ENCODE data around the gene EDEM3. TPM values are rescaled to one million over a fixed set of nuclear protein-coding genes. Genes with fewer than 3 reads are reported as not detected.

Gene EDEM3
- polyA plus RNA-seq, 1 donor (not counting 4 experiments of a cell fraction or from before 2014, with no cell fraction given): 23.6 TPM

GRCh38 chr1:184775885-184776284 lies 21.2 kb upstream of the EDEM3 start:
- no peak for DNase-seq (ENCODE audit: low read depth, low spot score)
- no peak for FAIRE-seq
- no peak overlapping the region for H3K27ac ChIP-seq (ENCODE audit: control insufficient read depth, insufficient read depth, low read length)
- H3K9me3 ChIP-seq (ENCODE audit: control insufficient read depth, low read depth, low read length): no peaks in the 10 kb centered on the region
- H3K4me2 ChIP-seq (ENCODE audit: control insufficient read depth, extremely low read depth, insufficient read depth, low read depth, low read length): no peak overlapping the region
- no peaks in the 10 kb centered on the region for H3K27me3 ChIP-seq (ENCODE audit: control insufficient read depth, extremely low read depth, insufficient read depth, low read length)
- H4K20me1 ChIP-seq (ENCODE audit: control insufficient read depth, extremely low read depth, insufficient read depth, low read length): no peaks in the 10 kb centered on the region
- H3K36me3 ChIP-seq (ENCODE audit: control insufficient read depth in 2 of 2, extremely low read depth in 1 of 2, insufficient read depth in 2 of 2, low read length in 2 of 2): no peaks in the 10 kb centered on the region
- dilution Hi-C loops (cut with MboI; ENCODE audit: extremely low pct_ligation_motif_present, low sequenced_read_pairs): no loop called here
- no peak for TF ChIP-seq CTCF (optimal IDR thresholded peaks at IDR 0.05 in 1 of 3, IDR thresholded peaks at IDR 0.05 in 1 of 3, conservative IDR thresholded peaks at IDR 0.05 in 1 of 3; ENCODE audit: extremely low read depth in 1 of 3, insufficient read depth in 2 of 3, low read length in 3 of 3)
- TF ChIP-seq EZH2 (IDR thresholded peaks at IDR 0.05; ENCODE audit: low read length): no peak
- no peaks in the 10 kb centered on the region for H3K9me1 ChIP-seq (ENCODE audit: control insufficient read depth, extremely low read depth, insufficient read depth, low read length)
- no peak overlapping the region for H2AFZ ChIP-seq (ENCODE audit: control insufficient read depth, low read length)
- H3K79me2 ChIP-seq (ENCODE audit: control insufficient read depth, insufficient read depth, low read length): no peaks in the 10 kb centered on the region
- H3K4me1 ChIP-seq (ENCODE audit: control insufficient read depth, extremely low read depth, insufficient read depth, low read length): no peaks in the 10 kb centered on the region
- no peak overlapping the region for H3K4me3 ChIP-seq (ENCODE audit: control insufficient read depth in 2 of 3, extremely low read depth in 1 of 3, insufficient read depth in 2 of 3, low read depth in 1 of 3, low read length in 3 of 3)
- no peak overlapping the region for H3K9ac ChIP-seq (ENCODE audit: control insufficient read depth, extremely low read depth, insufficient read depth, low read length)

GRCh38 chr1:184775329-184775728 lies 20.7 kb upstream of the EDEM3 start:
- dilution Hi-C loops (cut with MboI; ENCODE audit: extremely low pct_ligation_motif_present, low sequenced_read_pairs): no loop called here
- H3K27ac ChIP-seq (ENCODE audit: control insufficient read depth, insufficient read depth, low read length): no peak overlapping the region
- no peak overlapping the region for H3K4me2 ChIP-seq (ENCODE audit: control insufficient read depth, extremely low read depth, insufficient read depth, low read depth, low read length)
- H3K9ac ChIP-seq (ENCODE audit: control insufficient read depth, extremely low read depth, insufficient read depth, low read length): no peak overlapping the region
- no peaks in the 10 kb centered on the region for H3K36me3 ChIP-seq (ENCODE audit: control insufficient read depth in 2 of 2, extremely low read depth in 1 of 2, insufficient read depth in 2 of 2, low read length in 2 of 2)
- H3K4me3 ChIP-seq (ENCODE audit: control insufficient read depth in 2 of 3, extremely low read depth in 1 of 3, insufficient read depth in 2 of 3, low read depth in 1 of 3, low read length in 3 of 3): no peak overlapping the region
- no peaks in the 10 kb centered on the region for H3K27me3 ChIP-seq (ENCODE audit: control insufficient read depth, extremely low read depth, insufficient read depth, low read length)
- no peaks in the 10 kb centered on the region for H3K79me2 ChIP-seq (ENCODE audit: control insufficient read depth, insufficient read depth, low read length)
- no peaks in the 10 kb centered on the region for H3K9me1 ChIP-seq (ENCODE audit: control insufficient read depth, extremely low read depth, insufficient read depth, low read length)
- no peaks in the 10 kb centered on the region for H4K20me1 ChIP-seq (ENCODE audit: control insufficient read depth, extremely low read depth, insufficient read depth, low read length)
- H3K4me1 ChIP-seq (ENCODE audit: control insufficient read depth, extremely low read depth, insufficient read depth, low read length): no peaks in the 10 kb centered on the region
- no peaks in the 10 kb centered on the region for H3K9me3 ChIP-seq (ENCODE audit: control insufficient read depth, low read depth, low read length)
- no peak for TF ChIP-seq EZH2 (IDR thresholded peaks at IDR 0.05; ENCODE audit: low read length)
- TF ChIP-seq CTCF (optimal IDR thresholded peaks at IDR 0.05 in 1 of 3, IDR thresholded peaks at IDR 0.05 in 1 of 3, conservative IDR thresholded peaks at IDR 0.05 in 1 of 3; ENCODE audit: extremely low read depth in 1 of 3, insufficient read depth in 2 of 3, low read length in 3 of 3): no peak
- FAIRE-seq (no peak), DNase-seq (ENCODE audit: low read depth, low spot score) (no peak)
- H2AFZ ChIP-seq (ENCODE audit: control insufficient read depth, low read length): no peak overlapping the region

All from keratinocyte (primary cell).